Measurements from ENCODE around the gene FRY. TPM values are rescaled to one million over a fixed set of nuclear protein-coding genes. Genes with fewer than 3 reads are reported as not detected.

Gene FRY
- total RNA-seq, 1 experiment from 2014 or later: 1.3 TPM

DNA sequence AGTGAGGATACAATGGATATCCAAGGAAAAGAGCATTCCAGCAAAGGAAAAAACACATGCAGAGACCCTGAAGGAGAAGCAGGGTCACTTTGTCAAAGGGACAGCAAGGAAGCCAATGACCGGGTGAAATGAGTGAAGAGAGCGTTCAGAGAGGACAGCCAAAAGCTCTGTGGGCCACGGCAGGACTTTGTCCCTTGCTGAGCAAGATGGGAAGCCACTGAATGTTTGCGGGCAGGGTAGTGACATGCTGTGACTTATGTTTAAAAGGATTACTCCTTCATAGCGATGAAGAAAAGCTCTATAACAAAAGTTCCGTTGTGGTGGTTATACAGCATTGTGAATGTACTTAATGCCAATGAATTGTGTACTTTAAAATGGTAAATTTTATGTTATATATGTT is 267.1 kb downstream of the FRY start:
- H3K9ac ChIP-seq (ENCODE audit: low read length): no peak overlapping the region
- no peaks in the 10 kb centered on the region for H3K9me3 ChIP-seq (ENCODE audit: low read length)
- ChIA-PET POLR2A (ENCODE audit: unreplicated experiment) (no interaction called here), CTCF (no interaction called here)
- intact Hi-C loops (cut with micrococcal nuclease): no loop called here
- no peaks in the 10 kb centered on the region for H3K4me1 ChIP-seq (ENCODE audit: insufficient read depth, low read length)
- H3K4me3 ChIP-seq (ENCODE audit: low read length): no peak overlapping the region
- BruUV-seq (replicated peaks): no TSS peak
- no peaks in the 10 kb centered on the region for H3F3A ChIP-seq (ENCODE audit: low read length, unreplicated experiment)
- H3K9me2 ChIP-seq (replicated peaks; ENCODE audit: low read length): no peaks in the 10 kb centered on the region
- H3K27me3 ChIP-seq (ENCODE audit: low read length): peaks cover 50% of the 10 kb centered on the region
- H3K4me2 ChIP-seq (ENCODE audit: low read length): no peak overlapping the region
- H4K20me1 ChIP-seq (ENCODE audit: low read length): no peaks in the 10 kb centered on the region
- TF ChIP-seq CTCF (conservative IDR thresholded peaks at IDR 0.05; ENCODE audit: low read depth, low read length) (no peak), EZH2 (IDR thresholded peaks at IDR 0.05; ENCODE audit: low read length, unreplicated experiment) (no peak), EZH2phosphoT487 (IDR thresholded peaks at IDR 0.05; ENCODE audit: borderline replicate concordance, low read length) (no peak)
- ATAC-seq (no peak), DNase-seq (no peak)
- H3K79me2 ChIP-seq (ENCODE audit: low read length): no peaks in the 10 kb centered on the region
- no peaks in the 10 kb centered on the region for H3K36me3 ChIP-seq (ENCODE audit: low read depth, low read length)
- H2AFZ ChIP-seq (ENCODE audit: low read length): no peak overlapping the region
- H3K27ac ChIP-seq (ENCODE audit: low read length): no peak overlapping the region

- no TSS peak for BruUV-seq (replicated peaks)
- H3K27me3 ChIP-seq (ENCODE audit: low read length): peaks cover 50% of the 10 kb centered on the region
- DNase-seq (no peak), ATAC-seq (no peak)
- POLR2A ChIA-PET (ENCODE audit: unreplicated experiment): no interaction called here
- H3K9me2 ChIP-seq (replicated peaks; ENCODE audit: low read length): no peaks in the 10 kb centered on the region
- H3F3A ChIP-seq (ENCODE audit: low read length, unreplicated experiment): no peaks in the 10 kb centered on the region
- TF ChIP-seq CTCF (conservative IDR thresholded peaks at IDR 0.05; ENCODE audit: low read depth, low read length) (no peak), EZH2 (IDR thresholded peaks at IDR 0.05; ENCODE audit: low read length, unreplicated experiment) (no peak), EZH2phosphoT487 (IDR thresholded peaks at IDR 0.05; ENCODE audit: borderline replicate concordance, low read length) (no peak)
- intact Hi-C loops (cut with micrococcal nuclease): no loop called here
- H3K9me3 ChIP-seq (ENCODE audit: low read length): no peaks in the 10 kb centered on the region
- no peak overlapping the region for H3K9ac ChIP-seq (ENCODE audit: low read length)
- no peak overlapping the region for H3K4me2 ChIP-seq (ENCODE audit: low read length)
- H3K4me3 ChIP-seq (ENCODE audit: low read length): no peak overlapping the region
- no peak overlapping the region for H3K27ac ChIP-seq (ENCODE audit: low read length)
- H3K79me2 ChIP-seq (ENCODE audit: low read length): no peaks in the 10 kb centered on the region
- CTCF ChIA-PET: no interaction called here
- no peak overlapping the region for H2AFZ ChIP-seq (ENCODE audit: low read length)
- no peaks in the 10 kb centered on the region for H3K36me3 ChIP-seq (ENCODE audit: low read depth, low read length)
- no peaks in the 10 kb centered on the region for H4K20me1 ChIP-seq (ENCODE audit: low read length)
- no peaks in the 10 kb centered on the region for H3K4me1 ChIP-seq (ENCODE audit: insufficient read depth, low read length)
Observed at GRCh38 chr13:32299893-32300292, 268.3 kb downstream of the FRY start.

DNA sequence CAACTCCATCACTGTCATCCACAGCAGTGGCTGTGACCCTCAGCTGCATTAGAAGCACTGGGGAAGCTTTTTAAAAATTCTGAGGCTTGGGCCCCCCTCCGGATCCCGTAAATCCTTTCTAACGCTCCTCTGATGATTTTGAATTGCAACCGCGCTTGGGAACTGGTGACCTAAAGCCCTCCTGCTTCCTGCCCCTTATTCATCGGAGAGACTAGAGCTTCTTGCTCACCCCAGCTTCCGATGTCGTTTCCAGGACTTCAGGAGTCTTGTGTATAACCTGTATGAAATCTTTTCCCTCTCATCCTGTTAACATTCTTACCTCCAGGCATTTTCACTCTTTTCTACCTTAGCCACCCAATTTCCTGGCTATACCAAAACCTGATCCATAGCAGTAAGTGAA is 268.8 kb downstream of the FRY start:
- H3K4me1 ChIP-seq (ENCODE audit: insufficient read depth, low read length): no peaks in the 10 kb centered on the region
- H3K27me3 ChIP-seq (ENCODE audit: low read length): peaks cover 50% of the 10 kb centered on the region
- H3K4me2 ChIP-seq (ENCODE audit: low read length): no peak overlapping the region
- no peaks in the 10 kb centered on the region for H3K79me2 ChIP-seq (ENCODE audit: low read length)
- no peaks in the 10 kb centered on the region for H3K9me2 ChIP-seq (replicated peaks; ENCODE audit: low read length)
- H3K9ac ChIP-seq (ENCODE audit: low read length): no peak overlapping the region
- no peak for ATAC-seq
- intact Hi-C loops (cut with micrococcal nuclease): no loop called here
- no TSS peak for BruUV-seq (replicated peaks)
- H3K4me3 ChIP-seq (ENCODE audit: low read length): no peak overlapping the region
- H4K20me1 ChIP-seq (ENCODE audit: low read length): no peaks in the 10 kb centered on the region
- TF ChIP-seq EZH2phosphoT487 (IDR thresholded peaks at IDR 0.05; ENCODE audit: borderline replicate concordance, low read length) (no peak), CTCF (conservative IDR thresholded peaks at IDR 0.05; ENCODE audit: low read depth, low read length) (no peak), EZH2 (IDR thresholded peaks at IDR 0.05; ENCODE audit: low read length, unreplicated experiment) (no peak)
- no peaks in the 10 kb centered on the region for H3K9me3 ChIP-seq (ENCODE audit: low read length)
- ChIA-PET POLR2A (ENCODE audit: unreplicated experiment) (no interaction called here), CTCF (no interaction called here)
- DNase-seq: no peak
- H3F3A ChIP-seq (ENCODE audit: low read length, unreplicated experiment): no peaks in the 10 kb centered on the region
- H3K36me3 ChIP-seq (ENCODE audit: low read depth, low read length): no peaks in the 10 kb centered on the region
- H2AFZ ChIP-seq (ENCODE audit: low read length): no peak overlapping the region
- H3K27ac ChIP-seq (ENCODE audit: low read length): no peak overlapping the region

Measured in PC-3 (cell line).